GM12874 (cell line): ENCODE data around the gene LBR.

Experiments used
- TF ChIP-seq, protein P1 (sequence below): IDR thresholded peaks from 2 replicates; pipeline ENCODE4 v1.5.1; 2011; ENCODE audit warnings: low read depth, mild to moderate bottlenecking, control low read depth, low read length, moderate library complexity; ENCODE audit not compliant: insufficient read depth

The LBR gene

DNA sequence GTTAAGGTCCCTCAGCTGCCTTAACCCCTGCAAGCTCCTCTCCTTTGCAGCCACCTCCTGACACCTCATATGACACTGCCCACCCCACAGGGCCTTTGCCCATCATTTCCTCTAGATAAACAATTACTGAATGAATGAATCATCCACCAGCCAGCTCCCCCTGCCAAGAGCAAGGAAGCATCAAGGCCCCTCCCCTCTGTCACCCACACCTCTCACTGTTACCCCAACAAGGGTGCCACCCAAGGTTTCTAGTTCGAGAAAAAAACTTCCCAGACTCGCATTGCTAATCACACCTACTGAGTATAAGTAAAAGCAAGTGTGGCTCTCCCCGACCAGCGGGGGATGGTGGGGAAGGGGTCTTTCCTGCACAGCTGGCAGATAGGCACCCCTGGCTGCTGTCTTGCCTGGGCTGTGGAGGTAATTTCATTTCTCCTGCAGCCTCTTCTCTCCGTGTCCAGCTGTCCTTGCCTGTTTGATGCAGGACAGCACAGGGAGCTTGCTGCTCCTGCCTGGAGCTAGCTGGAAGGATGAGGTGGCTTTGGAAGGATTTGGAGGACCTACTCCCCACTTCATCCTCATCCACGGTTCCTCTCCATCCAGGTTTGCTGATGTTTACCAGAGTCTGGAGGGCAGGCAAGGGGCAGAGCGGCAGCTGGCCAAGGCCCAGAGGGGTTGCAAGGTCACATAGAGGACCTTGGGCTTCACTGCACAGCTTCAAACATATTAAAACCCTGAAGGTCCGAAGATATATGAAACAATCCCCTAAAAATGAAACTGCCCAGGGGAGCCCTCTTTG lies 33.1 kb upstream of the LBR start:
- TF ChIP-seq, protein P1, sequence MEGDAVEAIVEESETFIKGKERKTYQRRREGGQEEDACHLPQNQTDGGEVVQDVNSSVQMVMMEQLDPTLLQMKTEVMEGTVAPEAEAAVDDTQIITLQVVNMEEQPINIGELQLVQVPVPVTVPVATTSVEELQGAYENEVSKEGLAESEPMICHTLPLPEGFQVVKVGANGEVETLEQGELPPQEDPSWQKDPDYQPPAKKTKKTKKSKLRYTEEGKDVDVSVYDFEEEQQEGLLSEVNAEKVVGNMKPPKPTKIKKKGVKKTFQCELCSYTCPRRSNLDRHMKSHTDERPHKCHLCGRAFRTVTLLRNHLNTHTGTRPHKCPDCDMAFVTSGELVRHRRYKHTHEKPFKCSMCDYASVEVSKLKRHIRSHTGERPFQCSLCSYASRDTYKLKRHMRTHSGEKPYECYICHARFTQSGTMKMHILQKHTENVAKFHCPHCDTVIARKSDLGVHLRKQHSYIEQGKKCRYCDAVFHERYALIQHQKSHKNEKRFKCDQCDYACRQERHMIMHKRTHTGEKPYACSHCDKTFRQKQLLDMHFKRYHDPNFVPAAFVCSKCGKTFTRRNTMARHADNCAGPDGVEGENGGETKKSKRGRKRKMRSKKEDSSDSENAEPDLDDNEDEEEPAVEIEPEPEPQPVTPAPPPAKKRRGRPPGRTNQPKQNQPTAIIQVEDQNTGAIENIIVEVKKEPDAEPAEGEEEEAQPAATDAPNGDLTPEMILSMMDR, result no peak

DNA sequence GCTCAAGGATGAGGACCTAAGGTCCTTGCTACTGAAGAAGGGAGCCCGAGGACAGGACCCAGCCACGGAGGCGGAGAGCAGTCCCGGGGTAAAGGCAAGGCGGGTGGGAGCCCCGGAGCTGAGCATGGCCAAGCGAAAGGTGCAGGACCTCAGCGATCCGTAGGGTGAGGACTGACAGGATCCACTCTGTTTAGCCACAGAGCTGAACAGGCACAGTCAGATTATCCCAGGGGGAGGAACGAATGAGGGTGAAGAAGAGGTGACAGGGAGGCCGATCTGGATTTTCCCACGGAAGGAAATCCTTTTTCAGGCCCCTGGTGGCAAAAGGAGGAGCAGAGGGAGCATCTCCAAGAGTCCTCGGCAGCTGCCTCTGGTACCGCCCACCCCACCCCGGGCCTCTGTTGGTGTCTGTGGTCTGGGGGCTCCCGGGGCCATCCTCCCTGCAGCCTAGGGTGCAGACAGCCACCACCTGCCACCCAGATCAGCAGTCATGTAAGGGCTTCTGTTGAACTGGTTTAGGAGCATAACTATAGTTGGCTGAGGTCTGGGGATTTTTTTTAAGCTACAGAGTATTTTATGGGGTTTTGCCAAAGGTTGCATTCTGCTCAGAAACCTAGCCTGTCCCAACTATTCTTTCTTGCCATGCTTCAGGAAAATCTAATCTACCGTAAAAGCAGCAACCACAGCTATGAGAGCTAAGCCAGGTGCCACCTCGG lies 32.3 kb upstream of the LBR start:
- TF ChIP-seq, protein P1, result no peak

DNA sequence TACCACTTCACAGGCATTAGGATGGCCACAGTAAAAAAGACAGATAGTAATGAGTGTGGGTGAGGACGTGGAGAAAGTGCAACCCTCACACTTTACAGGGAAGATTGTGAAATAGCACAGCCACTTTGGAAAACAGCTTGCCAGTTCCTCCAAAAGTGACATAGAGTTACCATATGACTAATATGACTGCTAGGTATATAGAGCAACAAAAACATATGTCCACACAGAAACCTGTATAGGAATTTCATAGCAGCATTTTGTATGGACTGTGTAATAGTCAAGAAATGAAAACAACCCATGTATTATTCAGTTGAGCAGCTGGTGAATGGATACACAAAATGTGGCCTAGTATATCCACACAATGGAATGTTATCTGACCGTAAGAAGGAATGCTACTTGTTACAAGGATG lies 30.4 kb upstream of the LBR start:
- TF ChIP-seq, protein P1, result no peak

DNA sequence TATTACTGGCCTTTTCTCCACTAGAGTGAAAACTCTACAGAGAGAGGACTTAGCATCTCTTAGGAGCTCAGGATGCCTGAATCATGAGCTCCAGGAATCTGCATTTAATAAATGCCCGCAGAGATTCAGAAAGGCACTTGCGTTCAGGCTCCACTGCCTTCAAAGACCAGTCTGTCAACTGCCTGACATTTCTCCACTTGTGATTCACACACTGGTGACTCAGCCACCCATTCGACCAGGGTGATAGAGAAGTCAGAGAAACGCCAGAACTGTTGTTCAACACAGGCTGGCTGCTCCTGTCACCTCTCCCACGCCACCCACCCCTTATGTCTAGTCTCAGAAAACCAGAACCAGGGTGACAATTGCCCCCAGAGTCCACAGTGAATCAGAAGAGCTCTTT lies 26.9 kb upstream of the LBR start:
- TF ChIP-seq, protein P1, result no peak

DNA sequence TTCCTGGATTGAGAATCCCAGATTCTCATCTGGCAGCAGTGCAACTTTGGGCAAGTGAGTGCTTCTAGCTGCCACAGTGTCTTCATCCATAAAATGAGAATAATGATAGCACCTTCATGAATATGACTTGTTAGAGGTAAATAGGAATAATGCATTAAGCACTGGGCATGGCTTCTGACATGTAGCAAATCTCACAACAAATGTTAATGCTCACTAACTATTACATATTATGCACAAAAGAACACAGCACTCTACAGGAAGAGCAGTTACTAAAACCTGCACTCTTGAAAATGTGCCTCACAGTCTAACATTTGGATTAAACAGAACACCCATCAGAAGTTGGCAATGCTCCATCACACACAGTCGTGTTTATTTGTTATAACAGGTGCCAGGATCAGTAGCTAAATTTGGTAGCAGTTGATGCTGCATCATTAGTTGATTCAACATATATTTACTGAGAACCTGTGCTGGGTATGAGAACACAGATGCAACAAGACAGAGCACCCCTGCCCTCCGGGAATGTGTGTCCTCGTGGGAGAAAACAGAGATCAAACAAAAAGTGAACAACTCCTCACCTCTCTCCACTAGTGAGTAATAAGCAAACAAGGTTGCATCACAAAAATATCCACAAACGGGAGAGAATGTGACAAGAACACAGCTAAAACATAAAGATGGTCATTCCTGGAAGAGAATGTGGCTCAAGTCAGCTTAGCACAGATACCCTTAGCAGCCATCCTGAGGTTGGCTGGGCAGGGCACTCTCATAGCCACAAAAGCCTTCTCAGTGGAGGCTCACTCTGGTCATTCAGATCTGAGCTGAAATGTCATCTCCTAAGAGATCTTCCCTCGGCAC lies 26.2 kb upstream of the LBR start:
- TF ChIP-seq, protein P1, result no peak

DNA sequence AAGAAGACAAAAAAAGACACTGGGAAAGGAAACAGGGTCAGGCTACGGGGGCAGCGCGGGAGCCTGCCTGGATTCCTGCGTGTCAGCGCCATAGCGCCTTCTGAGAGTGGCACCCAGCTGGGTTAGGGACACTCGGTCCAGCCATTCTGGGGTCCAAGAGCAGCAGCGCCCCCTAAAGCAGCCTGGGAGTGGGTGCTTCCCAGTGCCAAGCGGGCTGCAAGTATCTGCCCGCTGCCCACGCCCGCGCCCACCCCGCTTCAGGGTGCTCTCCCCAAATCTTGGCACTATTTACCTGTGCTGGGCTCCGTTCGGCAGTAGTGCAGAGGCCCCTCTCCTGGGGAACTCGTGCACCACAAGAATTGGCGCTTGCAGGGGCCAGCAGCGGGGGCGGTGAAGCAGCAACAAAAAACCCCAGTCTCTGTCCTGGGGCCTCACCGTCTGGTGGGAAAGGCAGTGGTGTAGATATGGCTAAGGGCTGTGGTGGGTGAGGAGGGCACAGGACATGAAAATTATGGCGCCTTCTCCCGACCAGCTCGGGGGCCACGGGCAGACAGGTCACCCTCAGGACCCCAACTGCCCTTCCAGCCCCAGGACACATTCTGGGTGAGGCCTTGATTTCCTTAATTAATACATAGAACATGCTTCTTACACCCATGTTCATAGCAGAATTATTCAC lies 24.1 kb upstream of the LBR start:
- TF ChIP-seq, protein P1, result no peak

DNA sequence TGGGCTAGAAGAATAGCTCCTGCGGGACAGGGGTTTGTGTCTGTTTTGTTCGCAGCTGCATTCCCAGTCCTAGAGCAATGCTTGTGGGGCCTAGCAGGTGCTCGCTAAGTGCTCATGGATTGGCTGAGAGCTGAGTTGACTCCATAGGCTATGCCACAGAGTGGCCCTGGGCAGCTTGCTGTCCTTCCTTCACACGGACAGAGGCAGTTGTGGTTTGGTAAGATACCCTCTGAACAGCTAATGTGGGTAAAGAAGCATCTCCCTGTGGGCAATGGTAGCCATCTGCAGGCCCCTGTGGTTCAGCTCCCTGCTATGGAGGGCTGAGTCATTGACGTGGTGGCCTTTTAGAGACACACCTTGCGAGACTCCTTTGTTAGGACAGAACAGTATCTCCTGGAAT lies 23.5 kb upstream of the LBR start:
- TF ChIP-seq, protein P1, result no peak
